ENCODE results near the gene ACOXL. TPM values are rescaled to one million over a fixed set of nuclear protein-coding genes. Genes with fewer than 3 reads are reported as not detected.
A peak's percentile ranks its signal among the peaks of the same experiment; 100 is the strongest.

Gene ACOXL
- total and polyA plus RNA-seq, 2 of the 8 experiments (the other 6 are each of a cell fraction or from before 2014, with no cell fraction given) = 11.4 to 20.6 TPM

- ChIA-PET POLR2A (ENCODE audit: partially characterized antibody) (interaction anchor here (0.6 kb wide), 1 partner anchor 12 kb away, joined by 3 read pairs; no protein-coding TSS in a partner anchor), CTCF (ENCODE audit: partially characterized antibody) (interaction anchor here (0.9 to 7.0 kb wide), 16 partner anchors 9 to 156 kb away, joined by 3 to 51 read pairs (median 7); no protein-coding TSS in a partner anchor)
- no peak overlapping the region for H3K4me2 ChIP-seq (ENCODE audit: insufficient read depth in 1 of 2, low read depth in 2 of 2, low read length in 2 of 2)
- no peak overlapping the region for H2AFZ ChIP-seq (ENCODE audit: low read length)
- no peak overlapping the region for H3K9ac ChIP-seq (replicated peaks in 1 of 4; ENCODE audit: extremely low read depth in 1 of 4, low read depth in 3 of 4, low read length in 3 of 4)
- no peak overlapping the region for H3K4me3 ChIP-seq (ENCODE audit: extremely low read depth in 1 of 4, insufficient read depth in 2 of 4, low read depth in 3 of 4, low read length in 4 of 4)
- no peak overlapping the region for H2BK15ac ChIP-seq (ENCODE audit: low read length)
- no peak overlapping the region for H3K27ac ChIP-seq (ENCODE audit: low read depth, low read length)
- H3K4ac ChIP-seq (replicated peaks; ENCODE audit: insufficient read length, low read depth, low read length) = no peak overlapping the region
- DNase-seq (ENCODE audit: low read depth in 1 of 2, low spot score in 2 of 2) (no peak), FAIRE-seq (no peak)
- H2AK5ac ChIP-seq (ENCODE audit: low read depth, low read length) = no peak overlapping the region
- no peak overlapping the region; the same call in 1 of the 2 replicates for H2BK12ac ChIP-seq (ENCODE audit: low read depth, low read length)
- 0 out of 2 replicates have a peak overlapping the region, but pooled peaks have one; percentile 38 for H3K18ac ChIP-seq (ENCODE audit: extremely low read depth, low read length)
- H4K91ac ChIP-seq (replicated peaks; ENCODE audit: insufficient read length, low read length) = no peak overlapping the region
- no peaks in the 10 kb centered on the region for H4K20me1 ChIP-seq (replicated peaks in 1 of 2; ENCODE audit: control insufficient read depth in 1 of 2, insufficient read depth in 2 of 2, low read length in 2 of 2)
- 92% methylated on average over 6 of the region's 6 CpGs; no CpG with 5 or more reads in 1 of the 2 experiments for WGBS, 2 experiments (ENCODE audit: extremely low coverage in 1 of 2, insufficient coverage in 1 of 2, insufficient read length in 1 of 2, insufficient replicate concordance in 2 of 2, low coverage in 1 of 2, low lambda C conversion rate in 2 of 2, missing lambda C conversion rate in 1 of 2)
- H3K4me1 ChIP-seq (replicated peaks in 1 of 4; ENCODE audit: control insufficient read depth in 3 of 4, insufficient read depth in 4 of 4, low read length in 3 of 4) = peaks cover 0 to 12% (median 3%) of the 10 kb centered on the region in 4 experiments; a peak in 3 of 7 replicates
- no peak overlapping the region for H2BK20ac ChIP-seq (ENCODE audit: low read length)
- no peaks in the 10 kb centered on the region for H3K23me2 ChIP-seq (ENCODE audit: low read depth, low read length)
- no peak overlapping the region for H2BK120ac ChIP-seq (replicated peaks; ENCODE audit: low read depth, low read length)
- no peak overlapping the region for H3K23ac ChIP-seq (ENCODE audit: insufficient read length)
- peaks cover 0 to 2% (median 1%) of the 10 kb centered on the region in 4 experiments; a peak in 1 of 8 replicates for H3K36me3 ChIP-seq (ENCODE audit: control insufficient read depth in 2 of 4, insufficient read depth in 4 of 4, low read length in 3 of 4)
- H4K5ac ChIP-seq (ENCODE audit: insufficient read length, low read depth, low read length) = no peak overlapping the region
- H3K9me3 ChIP-seq (ENCODE audit: insufficient read depth in 2 of 2, low read depth in 1 of 2, low read length in 1 of 2) = no peaks in the 10 kb centered on the region
- no peak overlapping the region for H4K8ac ChIP-seq (ENCODE audit: extremely low read depth, insufficient read depth, low read length)
- H2BK5ac ChIP-seq (ENCODE audit: low read depth, low read length) = no peak overlapping the region
- no peaks in the 10 kb centered on the region for H3K79me2 ChIP-seq (ENCODE audit: control insufficient read depth in 1 of 2, insufficient read depth in 2 of 2, low read length in 2 of 2)
- no peaks in the 10 kb centered on the region; the same call in 1 of the 2 replicates for H3K79me1 ChIP-seq (ENCODE audit: low read depth, low read length)
- H3K27me3 ChIP-seq (replicated peaks in 1 of 4; ENCODE audit: control insufficient read depth in 3 of 4, extremely low read depth in 1 of 4, insufficient read depth in 3 of 4, low read length in 3 of 4) = no peaks in the 10 kb centered on the region
- no peak overlapping the region for H3K56ac ChIP-seq (replicated peaks; ENCODE audit: insufficient read length, low read depth, low read length)
- no peak overlapping the region for H3K14ac ChIP-seq (ENCODE audit: insufficient read length)
- TF ChIP-seq BCL11A (IDR thresholded peaks at IDR 0.05; ENCODE audit: low read depth in 2 of 2, low read length in 2 of 2) = no peak
- TF ChIP-seq EZH2 (IDR thresholded peaks at IDR 0.05; ENCODE audit: low read depth, low read length, severe bottlenecking) = no peak
- no peak for TF ChIP-seq CTCF (IDR thresholded peaks at IDR 0.05; ENCODE audit: control extremely low read depth in 1 of 3, insufficient read depth in 1 of 3, low read depth in 1 of 3, low read length in 3 of 3)
- no peak for TF ChIP-seq PHF8 (conservative IDR thresholded peaks at IDR 0.05; ENCODE audit: low read depth, low read length)
- TF ChIP-seq E2F6 (IDR thresholded peaks at IDR 0.05) = no peak
- no peak for TF ChIP-seq GABPA (IDR thresholded peaks at IDR 0.05; ENCODE audit: borderline replicate concordance, insufficient read depth, low read length)
- no peak for TF ChIP-seq RXRA (IDR thresholded peaks at IDR 0.05; ENCODE audit: insufficient read depth, low read depth, low read length)
- TF ChIP-seq TBP (IDR thresholded peaks at IDR 0.05; ENCODE audit: low read depth, low read length) = no peak
- TF ChIP-seq SP1 (IDR thresholded peaks at IDR 0.05; ENCODE audit: low read depth, low read length) = no peak
- TF ChIP-seq ATF3 (IDR thresholded peaks at IDR 0.05; ENCODE audit: insufficient read depth, low read depth, low read length) = no peak
These were observed 143.0 kb downstream of the ACOXL start for GRCh38 chr2:110875384-110875725.
